GM12891 (cell line): ENCODE measurements around the gene SUN5.

Experiments used
- POLR2A ChIP-seq: IDR thresholded peaks from 2 replicates; pipeline ENCODE4 v1.6.1; 2011; ENCODE audit warnings: low read depth, low read length, control low read depth
- POLR2AphosphoS5 ChIP-seq: IDR thresholded peaks from 2 replicates; pipeline ENCODE4 v1.6.1; 2011; ENCODE audit warnings: low read depth, low read length, control low read depth
- SPI1 ChIP-seq: IDR thresholded peaks from 2 replicates; pipeline ENCODE4 v1.6.1; 2011; ENCODE audit warnings: low read depth, low read length, control low read depth

DNA sequence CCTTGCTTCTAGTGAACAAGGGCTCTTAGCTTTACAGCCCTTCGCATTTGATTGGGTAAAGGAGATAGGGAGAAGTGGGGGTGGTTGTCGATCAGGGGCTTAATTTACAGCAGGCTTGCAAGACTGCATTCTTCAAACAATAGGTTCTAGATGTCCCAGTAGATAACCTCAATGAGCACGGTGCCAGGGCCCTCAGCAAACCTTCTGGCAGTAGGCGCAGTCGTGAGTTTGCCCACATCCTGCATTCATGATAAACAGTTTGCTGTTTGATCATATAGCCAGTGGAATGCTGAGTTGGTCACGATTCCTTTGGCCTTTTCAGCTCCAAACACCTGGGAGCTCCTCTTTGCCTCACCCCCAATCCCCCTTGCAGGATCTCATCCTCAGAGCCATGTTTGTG is 27.5 kb downstream of the SUN5 start:
- no peak for TF ChIP-seq POLR2AphosphoS5
- TF ChIP-seq POLR2A: no peak
- TF ChIP-seq SPI1: no peak
